Loucy (cell line): ENCODE data around the gene SCFD2.

ENCODE experiments used
- CTCF ChIP-seq: fragments of 200-600 bp; sonication (generic); conservative IDR thresholded peaks from 2 replicates; pipeline ENCODE4 v1.5.1; 2014; ENCODE audit warnings: mild to moderate bottlenecking, antibody characterized with exemption, low read length
- EZH2phosphoT487 ChIP-seq: fragments of 200-600 bp; IDR thresholded peaks from 2 replicates; pipeline ENCODE4 v1.6.1; 2018; ENCODE audit warnings: antibody characterized with exemption, mild to moderate bottlenecking, moderate library complexity, borderline replicate concordance

GRCh38 chr4:53023677-53024299, 342.1 kb downstream of the SCFD2 start:
- TF ChIP-seq CTCF (no peak), EZH2phosphoT487 (no peak)
